ENCODE results near the gene AMFR. TPM values are rescaled to one million over a fixed set of nuclear protein-coding genes. Genes with fewer than 3 reads are reported as not detected.

AMFR gene
- total RNA-seq, 4 donors from 2014 or later: 110 to 130 (median 126) TPM

DNA sequence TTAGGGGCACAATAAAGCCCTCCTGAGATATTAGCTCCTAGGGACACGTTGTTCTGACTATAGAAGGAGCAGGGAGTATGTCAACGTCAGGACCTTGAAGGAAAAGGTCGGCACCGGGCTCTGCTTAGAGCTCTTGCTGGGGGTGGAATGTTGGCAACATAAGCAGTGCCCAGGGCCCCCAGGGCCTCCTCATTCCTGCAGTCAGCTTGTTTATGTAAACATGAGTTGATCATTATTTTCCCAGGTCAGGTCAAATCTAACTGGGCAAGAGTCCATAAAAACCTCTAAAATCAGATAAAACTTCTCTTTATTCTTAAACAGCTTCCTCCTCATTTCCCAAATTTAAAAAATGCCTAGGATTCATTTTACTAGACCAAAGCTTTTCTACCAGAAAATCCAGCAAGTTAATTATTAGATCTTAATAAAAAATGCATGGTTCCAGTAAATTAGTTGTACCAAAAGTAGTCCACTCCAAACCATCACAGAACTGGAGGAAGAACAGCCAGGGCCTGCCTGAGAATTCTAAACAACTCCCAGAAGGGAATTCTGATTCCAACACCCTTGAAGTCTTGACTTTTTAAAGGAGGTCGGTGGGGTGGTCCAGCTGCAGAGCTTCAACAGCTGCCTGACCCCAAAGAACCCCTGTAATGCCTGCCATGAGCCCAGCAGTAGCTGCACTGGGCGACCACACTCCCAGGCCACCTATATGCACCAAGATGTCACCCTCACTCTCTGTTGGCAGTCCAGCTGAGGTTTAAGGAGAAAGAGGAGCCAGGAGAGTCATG lies 54.3 kb downstream of the AMFR start:
- 41% methylated on average over 6 of the region's 6 CpGs for WGBS
- Histone ChIP-seq H3K4me3 (no peak overlapping the region), H3K27me3 (no peaks in the 10 kb centered on the region), H3K36me3 (peaks cover 40% of the 10 kb centered on the region), H3K4me1 (peaks cover 28% of the 10 kb centered on the region), H3K9me3 (no peaks in the 10 kb centered on the region), H3K27ac (no peak overlapping the region)
- DNase-seq (ENCODE audit: low spot score in 2 of 2): no peak
- TF ChIP-seq POLR2A (IDR thresholded peaks at IDR 0.05) (no peak), EP300 (IDR thresholded peaks at IDR 0.05) (no peak), POLR2AphosphoS5 (IDR thresholded peaks at IDR 0.05) (no peak), CTCF (IDR thresholded peaks at IDR 0.05) (no peak)

- no peak for DNase-seq (ENCODE audit: low spot score in 2 of 2)
- H3K27ac ChIP-seq: no peak overlapping the region
- H3K9me3 ChIP-seq: no peaks in the 10 kb centered on the region
- H3K36me3 ChIP-seq: peaks cover 40% of the 10 kb centered on the region
- H3K4me1 ChIP-seq: peaks cover 28% of the 10 kb centered on the region
- H3K4me3 ChIP-seq: no peak overlapping the region
- no peaks in the 10 kb centered on the region for H3K27me3 ChIP-seq
- 78% methylated on average over 2 of the region's 2 CpGs for WGBS
- TF ChIP-seq EP300 (IDR thresholded peaks at IDR 0.05) (no peak), CTCF (IDR thresholded peaks at IDR 0.05) (no peak), POLR2A (IDR thresholded peaks at IDR 0.05) (no peak), POLR2AphosphoS5 (IDR thresholded peaks at IDR 0.05) (no peak)
Observed at GRCh38 chr16:56370185-56370874, 55.0 kb downstream of the AMFR start.

DNA sequence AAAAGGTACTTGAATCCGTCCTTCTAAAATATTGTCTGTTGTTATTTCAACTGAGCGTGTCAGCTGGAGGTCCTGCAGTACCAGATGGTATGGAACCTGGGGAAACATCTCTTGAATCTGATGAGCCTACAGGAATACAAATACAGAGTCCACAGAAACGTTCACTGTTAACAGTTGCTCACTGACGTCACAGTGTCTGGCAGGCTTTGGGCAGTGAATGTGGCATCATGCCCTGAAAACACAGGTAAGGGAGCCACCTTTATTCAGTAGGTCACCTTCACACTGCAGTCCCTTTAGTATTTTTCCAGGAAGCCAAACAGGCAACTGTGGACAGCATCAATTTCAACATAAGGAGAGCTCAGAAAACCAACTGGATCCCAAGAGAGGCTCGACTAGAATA lies 56.1 kb downstream of the AMFR start:
- no peak overlapping the region for H3K27ac ChIP-seq
- TF ChIP-seq EP300 (IDR thresholded peaks at IDR 0.05) (no peak), POLR2AphosphoS5 (IDR thresholded peaks at IDR 0.05) (no peak), CTCF (IDR thresholded peaks at IDR 0.05) (no peak), POLR2A (IDR thresholded peaks at IDR 0.05) (no peak)
- H3K9me3 ChIP-seq: no peaks in the 10 kb centered on the region
- 92% methylated on average over 5 of the region's 5 CpGs for WGBS
- no peak for DNase-seq (ENCODE audit: low spot score in 2 of 2)
- H3K27me3 ChIP-seq: no peaks in the 10 kb centered on the region
- peaks cover 28% of the 10 kb centered on the region for H3K4me1 ChIP-seq
- no peak overlapping the region for H3K4me3 ChIP-seq
- peaks cover 43% of the 10 kb centered on the region for H3K36me3 ChIP-seq

DNA sequence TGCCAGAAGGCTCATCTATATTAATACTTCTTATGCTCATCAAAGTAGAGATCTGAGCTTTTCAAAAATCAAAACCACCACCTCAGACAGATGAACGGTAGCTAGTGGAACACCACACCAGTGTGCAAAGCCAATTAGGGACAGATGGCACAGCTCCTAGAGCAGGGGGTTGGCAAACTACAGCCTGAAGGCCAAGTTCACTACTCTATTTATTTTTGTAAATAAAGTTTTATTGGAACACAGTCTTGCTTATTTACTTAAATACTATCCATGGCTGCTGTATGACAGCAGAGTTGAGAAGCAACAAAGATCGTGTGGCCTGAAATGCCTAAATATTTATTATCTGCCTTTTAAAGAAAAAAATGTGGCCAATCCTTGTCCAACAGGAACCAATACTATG lies 56.8 kb downstream of the AMFR start:
- no peak for TF ChIP-seq POLR2AphosphoS5 (IDR thresholded peaks at IDR 0.05)
- no peak for TF ChIP-seq CTCF (IDR thresholded peaks at IDR 0.05)
- TF ChIP-seq EP300 (IDR thresholded peaks at IDR 0.05): no peak
- no peak for TF ChIP-seq POLR2A (IDR thresholded peaks at IDR 0.05)
- no peak overlapping the region for H3K27ac ChIP-seq
- no peak for DNase-seq (ENCODE audit: low spot score in 2 of 2)
- H3K9me3 ChIP-seq: no peaks in the 10 kb centered on the region
- H3K4me3 ChIP-seq: no peak overlapping the region
- H3K36me3 ChIP-seq: peaks cover 50% of the 10 kb centered on the region
- 98% methylated on average over 2 of the region's 2 CpGs for WGBS
- peaks cover 28% of the 10 kb centered on the region for H3K4me1 ChIP-seq
- no peaks in the 10 kb centered on the region for H3K27me3 ChIP-seq

- no peaks in the 10 kb centered on the region for H3K27me3 ChIP-seq
- H3K4me3 ChIP-seq: no peak overlapping the region
- no peak for TF ChIP-seq POLR2AphosphoS5 (IDR thresholded peaks at IDR 0.05)
- TF ChIP-seq CTCF (IDR thresholded peaks at IDR 0.05): no peak
- TF ChIP-seq EP300 (IDR thresholded peaks at IDR 0.05): no peak
- TF ChIP-seq POLR2A (IDR thresholded peaks at IDR 0.05): no peak
- no peak for DNase-seq (ENCODE audit: low spot score in 2 of 2)
- H3K27ac ChIP-seq: no peak overlapping the region
- H3K36me3 ChIP-seq: peaks cover 57% of the 10 kb centered on the region
- WGBS: 90% methylated on average over 6 of the region's 6 CpGs
- no peaks in the 10 kb centered on the region for H3K9me3 ChIP-seq
- H3K4me1 ChIP-seq: peaks cover 26% of the 10 kb centered on the region
Observed at GRCh38 chr16:56367764-56368163, 57.6 kb downstream of the AMFR start.

Data from suprapubic skin (tissue), 4 donors.